ENCODE measurements around the gene NRXN3. TPM values are rescaled to one million over a fixed set of nuclear protein-coding genes. Genes with fewer than 3 reads are reported as not detected.

The NRXN3 gene
- polyA plus RNA-seq, 1 donor from 2014 or later: 110 TPM

- Histone ChIP-seq H3K27me3 (ENCODE audit: insufficient read depth, low read depth, low read length) (no peaks in the 10 kb centered on the region), H3K9me2 (ENCODE audit: insufficient read depth, low read length) (no peaks in the 10 kb centered on the region), H3F3A (ENCODE audit: insufficient read depth, low read length, poor library complexity, severe bottlenecking) (no peaks in the 10 kb centered on the region), H3K4me3 (ENCODE audit: low read length) (no peak overlapping the region), H3K36me3 (ENCODE audit: insufficient read depth, low read length) (no peaks in the 10 kb centered on the region), H3K9ac (ENCODE audit: low read length) (no peak overlapping the region), H4K20me1 (ENCODE audit: insufficient read depth) (no peaks in the 10 kb centered on the region), H3K4me2 (ENCODE audit: low read length) (no peak overlapping the region), H3K27ac (ENCODE audit: low read length) (no peak overlapping the region), H2AFZ (ENCODE audit: low read depth, low read length) (no peak overlapping the region), H3K79me2 (replicated peaks; ENCODE audit: insufficient read depth, low read length) (no peaks in the 10 kb centered on the region), H3K9me3 (ENCODE audit: low read length) (no peaks in the 10 kb centered on the region)
- TF ChIP-seq SMC3 (conservative IDR thresholded peaks at IDR 0.05; ENCODE audit: poor library complexity) (no peak), POLR2AphosphoS5 (IDR thresholded peaks at IDR 0.05) (no peak), MXI1 (conservative IDR thresholded peaks at IDR 0.05; ENCODE audit: poor library complexity, severe bottlenecking) (no peak), CTCF (IDR thresholded peaks at IDR 0.05; ENCODE audit: poor library complexity, severe bottlenecking) (no peak), EP300 (conservative IDR thresholded peaks at IDR 0.05; ENCODE audit: poor library complexity, severe bottlenecking) (no peak), TAF1 (IDR thresholded peaks at IDR 0.05; ENCODE audit: low read depth) (no peak), RAD21 (conservative IDR thresholded peaks at IDR 0.05) (no peak), EZH2 (IDR thresholded peaks at IDR 0.05; ENCODE audit: borderline replicate concordance, insufficient read depth, low read length, poor library complexity, severe bottlenecking) (no peak)
- TF ChIP-seq, protein P1, sequence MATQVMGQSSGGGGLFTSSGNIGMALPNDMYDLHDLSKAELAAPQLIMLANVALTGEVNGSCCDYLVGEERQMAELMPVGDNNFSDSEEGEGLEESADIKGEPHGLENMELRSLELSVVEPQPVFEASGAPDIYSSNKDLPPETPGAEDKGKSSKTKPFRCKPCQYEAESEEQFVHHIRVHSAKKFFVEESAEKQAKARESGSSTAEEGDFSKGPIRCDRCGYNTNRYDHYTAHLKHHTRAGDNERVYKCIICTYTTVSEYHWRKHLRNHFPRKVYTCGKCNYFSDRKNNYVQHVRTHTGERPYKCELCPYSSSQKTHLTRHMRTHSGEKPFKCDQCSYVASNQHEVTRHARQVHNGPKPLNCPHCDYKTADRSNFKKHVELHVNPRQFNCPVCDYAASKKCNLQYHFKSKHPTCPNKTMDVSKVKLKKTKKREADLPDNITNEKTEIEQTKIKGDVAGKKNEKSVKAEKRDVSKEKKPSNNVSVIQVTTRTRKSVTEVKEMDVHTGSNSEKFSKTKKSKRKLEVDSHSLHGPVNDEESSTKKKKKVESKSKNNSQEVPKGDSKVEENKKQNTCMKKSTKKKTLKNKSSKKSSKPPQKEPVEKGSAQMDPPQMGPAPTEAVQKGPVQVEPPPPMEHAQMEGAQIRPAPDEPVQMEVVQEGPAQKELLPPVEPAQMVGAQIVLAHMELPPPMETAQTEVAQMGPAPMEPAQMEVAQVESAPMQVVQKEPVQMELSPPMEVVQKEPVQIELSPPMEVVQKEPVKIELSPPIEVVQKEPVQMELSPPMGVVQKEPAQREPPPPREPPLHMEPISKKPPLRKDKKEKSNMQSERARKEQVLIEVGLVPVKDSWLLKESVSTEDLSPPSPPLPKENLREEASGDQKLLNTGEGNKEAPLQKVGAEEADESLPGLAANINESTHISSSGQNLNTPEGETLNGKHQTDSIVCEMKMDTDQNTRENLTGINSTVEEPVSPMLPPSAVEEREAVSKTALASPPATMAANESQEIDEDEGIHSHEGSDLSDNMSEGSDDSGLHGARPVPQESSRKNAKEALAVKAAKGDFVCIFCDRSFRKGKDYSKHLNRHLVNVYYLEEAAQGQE (IDR thresholded peaks at IDR 0.05; ENCODE audit: borderline replicate concordance): no peak
These were observed 40.8 kb upstream of the NRXN3 start for GRCh38 chr14:78129375-78129774.

DNA sequence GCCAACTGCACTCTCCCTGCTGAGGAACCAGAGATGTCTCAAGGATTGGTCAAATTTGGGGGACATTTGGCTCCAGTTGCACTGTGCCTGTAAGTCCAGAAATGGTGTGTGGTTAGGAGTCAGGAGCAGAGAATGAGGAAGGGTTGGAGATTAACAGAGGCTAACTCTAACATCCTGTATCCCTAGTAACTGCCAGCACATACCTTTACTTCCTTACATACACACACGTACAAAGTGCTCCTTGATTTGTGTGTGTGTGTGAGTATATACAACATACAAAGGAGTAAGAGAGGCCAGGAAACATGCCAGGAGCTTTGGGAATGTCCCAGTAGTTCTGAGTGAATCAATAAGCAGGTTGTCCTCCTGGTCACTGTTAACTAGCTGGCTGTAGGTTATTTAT, 39.8 kb upstream of the NRXN3 start:
- Histone ChIP-seq H3K9me3 (ENCODE audit: low read length) (no peaks in the 10 kb centered on the region), H4K20me1 (ENCODE audit: insufficient read depth) (no peaks in the 10 kb centered on the region), H3F3A (ENCODE audit: insufficient read depth, low read length, poor library complexity, severe bottlenecking) (no peaks in the 10 kb centered on the region), H3K27me3 (ENCODE audit: insufficient read depth, low read depth, low read length) (no peaks in the 10 kb centered on the region), H3K79me2 (replicated peaks; ENCODE audit: insufficient read depth, low read length) (no peaks in the 10 kb centered on the region), H3K9ac (ENCODE audit: low read length) (no peak overlapping the region), H3K4me2 (ENCODE audit: low read length) (no peak overlapping the region), H3K27ac (ENCODE audit: low read length) (no peak overlapping the region), H3K4me3 (ENCODE audit: low read length) (no peak overlapping the region), H3K36me3 (ENCODE audit: insufficient read depth, low read length) (no peaks in the 10 kb centered on the region), H2AFZ (ENCODE audit: low read depth, low read length) (no peak overlapping the region), H3K9me2 (ENCODE audit: insufficient read depth, low read length) (no peaks in the 10 kb centered on the region)
- TF ChIP-seq, protein P1 (IDR thresholded peaks at IDR 0.05; ENCODE audit: borderline replicate concordance): no peak
- TF ChIP-seq MXI1 (conservative IDR thresholded peaks at IDR 0.05; ENCODE audit: poor library complexity, severe bottlenecking): no peak
- no peak for TF ChIP-seq SMC3 (conservative IDR thresholded peaks at IDR 0.05; ENCODE audit: poor library complexity)
- no peak for TF ChIP-seq CTCF (IDR thresholded peaks at IDR 0.05; ENCODE audit: poor library complexity, severe bottlenecking)
- TF ChIP-seq TAF1 (IDR thresholded peaks at IDR 0.05; ENCODE audit: low read depth): no peak
- no peak for TF ChIP-seq EP300 (conservative IDR thresholded peaks at IDR 0.05; ENCODE audit: poor library complexity, severe bottlenecking)
- no peak for TF ChIP-seq POLR2AphosphoS5 (IDR thresholded peaks at IDR 0.05)
- no peak for TF ChIP-seq EZH2 (IDR thresholded peaks at IDR 0.05; ENCODE audit: borderline replicate concordance, insufficient read depth, low read length, poor library complexity, severe bottlenecking)
- TF ChIP-seq RAD21 (conservative IDR thresholded peaks at IDR 0.05): no peak
